GM23338 (cell line): Measurements from ENCODE around the gene ATG9A. TPM values are rescaled to one million over a fixed set of nuclear protein-coding genes. Genes with fewer than 3 reads are reported as not detected.

Experiments
- ATAC-seq: fragments of 200-7000 bp; cut with Tn5 transposase; 3 replicates; pipeline ENCODE4 v1.9.1; 2020
- DNase-seq: peaks from one replicate; pipeline ENCODE4 v3.0.0-alpha.2; 2015; ENCODE audit warnings: low spot score
- H2AFZ ChIP-seq: fragments of 200-600 bp; sonication (generic); 2 replicates; pipeline ENCODE4 v1.8.0; 2016; ENCODE audit warnings: antibody characterized with exemption, mild to moderate bottlenecking, moderate library complexity
- H3F3A ChIP-seq: fragments of 200-600 bp; sonication (generic); replicated peaks from 2 replicates; pipeline ENCODE4 v1.8.0; 2017; ENCODE audit warnings: antibody characterized with exemption, mixed run types, low read depth
- H3K27ac ChIP-seq: fragments of 200-600 bp; sonication (generic); 2 replicates; pipeline ENCODE4 v1.6.1; 2016; ENCODE audit warnings: low read depth
- H3K27me3 ChIP-seq: fragments of 200-600 bp; sonication (generic); 2 replicates; pipeline ENCODE4 v1.8.0; 2016; ENCODE audit warnings: mild to moderate bottlenecking, mixed run types, moderate library complexity; ENCODE audit not compliant: insufficient read depth
- H3K36me3 ChIP-seq: fragments of 200-600 bp; sonication (generic); 2 replicates; pipeline ENCODE4 v1.8.0; 2016; ENCODE audit warnings: mild to moderate bottlenecking; ENCODE audit not compliant: insufficient read depth
- H3K4me1 ChIP-seq: fragments of 200-600 bp; sonication (generic); 2 replicates; pipeline ENCODE4 v1.8.0; 2016; ENCODE audit warnings: mild to moderate bottlenecking, moderate library complexity; ENCODE audit not compliant: insufficient read depth
- H3K4me2 ChIP-seq: fragments of 200-600 bp; sonication (generic); 2 replicates; pipeline ENCODE4 v1.7.1; 2017; ENCODE audit warnings: mixed run types
- H3K4me3 ChIP-seq: fragments of 200-600 bp; sonication (generic); 2 replicates; pipeline ENCODE4 v1.6.1; 2016; ENCODE audit warnings: mixed run types
- H3K79me2 ChIP-seq: fragments of 200-600 bp; sonication (generic); replicated peaks from 2 replicates; pipeline ENCODE4 v1.8.0; 2017; ENCODE audit warnings: mild to moderate bottlenecking; ENCODE audit not compliant: insufficient read depth
- H3K9me2 ChIP-seq: fragments of 200-600 bp; sonication (generic); 2 replicates; pipeline ENCODE4 v1.8.0; 2017; ENCODE audit not compliant: insufficient read depth
- H4K20me1 ChIP-seq: fragments of 200-600 bp; sonication (generic); replicated peaks from 2 replicates; pipeline ENCODE4 v1.8.0; 2017; ENCODE audit warnings: mild to moderate bottlenecking; ENCODE audit not compliant: insufficient read depth
- H3K27ac Mint-ChIP-seq: 2 replicates; pipeline ENCODE4 v1.8.0; 2020; ENCODE audit warnings: inconsistent platforms, mild to moderate bottlenecking, moderate library complexity, mixed read lengths
- H3K27me3 Mint-ChIP-seq: 3 replicates; pipeline ENCODE4 v1.8.0; 2022; ENCODE audit warnings: low read depth, mild to moderate bottlenecking, moderate library complexity, mixed read lengths, inconsistent platforms; ENCODE audit not compliant: insufficient read depth, poor library complexity
- H3K36me3 Mint-ChIP-seq: 3 replicates; pipeline ENCODE4 v1.8.0; 2021; ENCODE audit warnings: low read depth, mild to moderate bottlenecking, inconsistent platforms, moderate library complexity, mixed read lengths
- H3K4me1 Mint-ChIP-seq: 3 replicates; pipeline ENCODE4 v1.8.0; 2020; ENCODE audit warnings: mild to moderate bottlenecking, inconsistent platforms, mixed read lengths
- H3K4me3 Mint-ChIP-seq: 3 replicates; pipeline ENCODE4 v1.8.0; 2021; ENCODE audit warnings: moderate library complexity, mild to moderate bottlenecking, inconsistent platforms, mixed read lengths
- H3K9me3 Mint-ChIP-seq: 3 replicates; pipeline ENCODE4 v1.8.0; 2020; ENCODE audit warnings: moderate library complexity, mild to moderate bottlenecking, inconsistent platforms, mixed read lengths
- CTCF ChIP-seq, 2 experiments: fragments of 200-600 bp in 1 of 2; sonication (generic) in 1 of 2; conservative IDR thresholded peaks; 2 replicates each; pipeline versions ENCODE4 v1.5.1 to v1.6.1; 2016 to 2017; ENCODE audit warnings: antibody characterized with exemption in 2 of 2, low read depth in 2 of 2, mild to moderate bottlenecking in 2 of 2, moderate library complexity in 1 of 2
- ETS1 ChIP-seq: IDR thresholded peaks from 2 replicates; pipeline ENCODE4 v1.6.1; 2016; ENCODE audit warnings: antibody characterized with exemption
- EZH2 ChIP-seq: fragments of 200-600 bp; sonication (generic); IDR thresholded peaks from one replicate; pipeline ENCODE4 v1.8.0; 2017; ENCODE audit warnings: antibody characterized with exemption, mild to moderate bottlenecking, low read depth; ENCODE audit not compliant: unreplicated experiment
- EZH2phosphoT487 ChIP-seq: fragments of 200-600 bp; sonication (generic); IDR thresholded peaks from one replicate; pipeline ENCODE4 v1.8.1; 2018; ENCODE audit warnings: antibody characterized with exemption; ENCODE audit not compliant: unreplicated experiment
- JUNB ChIP-seq: IDR thresholded peaks from one replicate; pipeline ENCODE4 v1.6.1; 2016; ENCODE audit warnings: antibody characterized with exemption; ENCODE audit not compliant: unreplicated experiment
- POLR2AphosphoS5 ChIP-seq: IDR thresholded peaks from 2 replicates; pipeline ENCODE4 v1.6.1; 2016; ENCODE audit warnings: antibody characterized with exemption, low read depth
- REST ChIP-seq: IDR thresholded peaks from one replicate; pipeline ENCODE4 v1.6.1; 2018; ENCODE audit warnings: antibody characterized with exemption; ENCODE audit not compliant: unreplicated experiment
- STAT1 ChIP-seq: IDR thresholded peaks from one replicate; pipeline ENCODE4 v1.6.1; 2016; ENCODE audit warnings: antibody characterized with exemption; ENCODE audit not compliant: unreplicated experiment
- ZNF114 ChIP-seq: fragments of 250-450 bp; sonication (Bioruptor Pico); IDR thresholded peaks from 2 replicates; pipeline ENCODE4 v1.5.0; 2020; ENCODE audit warnings: mild to moderate bottlenecking, moderate library complexity
- ZNF331 ChIP-seq: fragments of 250-450 bp; sonication (Bioruptor Pico); IDR thresholded peaks from 2 replicates; pipeline ENCODE4 v1.5.0; 2020; ENCODE audit warnings: low read depth, mild to moderate bottlenecking, moderate library complexity
- polyA plus RNA-seq: library from polyadenylated mRNA; unstranded; fragments of >200 nt; fragmentation: Nextera tagmentation; extraction: Ambion mirVana; gene quantifications from 2 replicates; pipeline ENCODE4 v1.2.1, GENCODE V29; 2016
- total RNA-seq: library from RNA; depleted of rRNA; stranded (reverse); fragments of >200 nt; shearing (Covaris generic); gene quantifications from 2 replicates; pipeline ENCODE4 v1.2.3, GENCODE V29; 2014

ATG9A gene
- total and polyA plus RNA-seq, 2 experiments from 2014 or later = 20.7 to 54.2 TPM

GRCh38 chr2:219197388-219197787 is 32.0 kb downstream of the ATG9A start (continued):
- no peak for TF ChIP-seq CTCF (conservative IDR thresholded peaks at IDR 0.05; ENCODE audit: low read depth in 2 of 2)
- TF ChIP-seq ETS1 = no peak

- H2AFZ ChIP-seq = no peak overlapping the region
- H3K4me1 ChIP-seq = no peaks in the 10 kb centered on the region
- no peak overlapping the region for H3K4me2 ChIP-seq
- H3K4me3 Mint-ChIP-seq = no peak overlapping the region
- H3K36me3 ChIP-seq = no peaks in the 10 kb centered on the region
- H3K27me3 Mint-ChIP-seq = no peaks in the 10 kb centered on the region
- ATAC-seq = no peak
- no peaks in the 10 kb centered on the region for H3K27me3 ChIP-seq
- no peaks in the 10 kb centered on the region for H3K9me2 ChIP-seq
- no peak overlapping the region for H3K27ac ChIP-seq
- no peak overlapping the region for H3K4me3 ChIP-seq
- H3K36me3 Mint-ChIP-seq = peaks cover 8% of the 10 kb centered on the region
- DNase-seq = no peak
- 0 out of 2 replicates have a peak, but pooled peaks cover 3% of the 10 kb centered on the region for H3F3A ChIP-seq
- no peaks in the 10 kb centered on the region; the same call in 1 of the 2 replicates for H4K20me1 ChIP-seq
- no peak for TF ChIP-seq ZNF114 (CRISPR knock-in tag)
- H3K9me3 Mint-ChIP-seq = no peaks in the 10 kb centered on the region; the same call in 2 of the 3 replicates
- H3K4me1 Mint-ChIP-seq = no peaks in the 10 kb centered on the region
- H3K79me2 ChIP-seq = no peaks in the 10 kb centered on the region
- no peak overlapping the region for H3K27ac Mint-ChIP-seq
Observed at GRCh38 chr2:219186754-219187456, 42.5 kb downstream of the ATG9A start.

GRCh38 chr2:219184121-219184520 is 45.3 kb downstream of the ATG9A start:
- no peak for ATAC-seq
- Histone ChIP-seq H3K4me2 (no peak overlapping the region), H3K9me2 (no peaks in the 10 kb centered on the region), H3K27ac (no peak overlapping the region), H3K4me1 (peaks cover 3% of the 10 kb centered on the region), H2AFZ (no peak overlapping the region), H3K4me3 (no peak overlapping the region), H3F3A (0 out of 2 replicates have a peak, but pooled peaks cover 3% of the 10 kb centered on the region), H4K20me1 (no peaks in the 10 kb centered on the region; the same call in 1 of the 2 replicates), H3K36me3 (no peaks in the 10 kb centered on the region), H3K79me2 (peaks cover 3% of the 10 kb centered on the region), H3K27me3 (no peaks in the 10 kb centered on the region)
- Mint-ChIP-seq H3K27ac (no peak overlapping the region), H3K4me3 (no peak overlapping the region), H3K9me3 (no peaks in the 10 kb centered on the region; the same call in 2 of the 3 replicates), H3K4me1 (peaks cover 3% of the 10 kb centered on the region; the same call in 2 of the 3 replicates), H3K27me3 (peaks cover 3% of the 10 kb centered on the region), H3K36me3 (peaks cover 25% of the 10 kb centered on the region)
- no peak for DNase-seq
- TF ChIP-seq REST = no peak
- no peak for TF ChIP-seq ETS1
- no peak for TF ChIP-seq ZNF331 (CRISPR knock-in tag)
- no peak for TF ChIP-seq STAT1
- no peak for TF ChIP-seq ZNF114 (CRISPR knock-in tag)
- no peak for TF ChIP-seq EZH2phosphoT487
- no peak for TF ChIP-seq EZH2
- no peak for TF ChIP-seq POLR2AphosphoS5
- no peak for TF ChIP-seq CTCF (conservative IDR thresholded peaks at IDR 0.05; ENCODE audit: low read depth in 2 of 2)
- TF ChIP-seq JUNB = no peak
